GM12864 (cell line): ENCODE results near the gene SLC19A1.

ENCODE experiments used
- DNase-seq: peaks from one replicate; pipeline ENCODE4 v3.0.0-alpha.2; 2011; ENCODE audit warnings: low read depth
- H3K4me3 ChIP-seq: 2 replicates; pipeline ENCODE4 v1.5.1; 2011; ENCODE audit warnings: mild to moderate bottlenecking, low read depth, low read length, control low read depth
- TF ChIP-seq, protein P1 (sequence below): IDR thresholded peaks from 2 replicates; pipeline ENCODE4 v1.5.1; 2011; ENCODE audit warnings: low read depth, mild to moderate bottlenecking, moderate library complexity, low read length, control low read depth, inconsistent platforms; ENCODE audit errors: missing control alignments

SLC19A1 gene

GRCh38 chr21:45546636-45547544, 4.7 kb upstream of the SLC19A1 start:
- no peak overlapping the region for H3K4me3 ChIP-seq
- TF ChIP-seq, protein P1, sequence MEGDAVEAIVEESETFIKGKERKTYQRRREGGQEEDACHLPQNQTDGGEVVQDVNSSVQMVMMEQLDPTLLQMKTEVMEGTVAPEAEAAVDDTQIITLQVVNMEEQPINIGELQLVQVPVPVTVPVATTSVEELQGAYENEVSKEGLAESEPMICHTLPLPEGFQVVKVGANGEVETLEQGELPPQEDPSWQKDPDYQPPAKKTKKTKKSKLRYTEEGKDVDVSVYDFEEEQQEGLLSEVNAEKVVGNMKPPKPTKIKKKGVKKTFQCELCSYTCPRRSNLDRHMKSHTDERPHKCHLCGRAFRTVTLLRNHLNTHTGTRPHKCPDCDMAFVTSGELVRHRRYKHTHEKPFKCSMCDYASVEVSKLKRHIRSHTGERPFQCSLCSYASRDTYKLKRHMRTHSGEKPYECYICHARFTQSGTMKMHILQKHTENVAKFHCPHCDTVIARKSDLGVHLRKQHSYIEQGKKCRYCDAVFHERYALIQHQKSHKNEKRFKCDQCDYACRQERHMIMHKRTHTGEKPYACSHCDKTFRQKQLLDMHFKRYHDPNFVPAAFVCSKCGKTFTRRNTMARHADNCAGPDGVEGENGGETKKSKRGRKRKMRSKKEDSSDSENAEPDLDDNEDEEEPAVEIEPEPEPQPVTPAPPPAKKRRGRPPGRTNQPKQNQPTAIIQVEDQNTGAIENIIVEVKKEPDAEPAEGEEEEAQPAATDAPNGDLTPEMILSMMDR, result no peak
- DNase-seq, result no peak

- no peak for DNase-seq
- no peak overlapping the region for H3K4me3 ChIP-seq
- TF ChIP-seq, protein P1, result no peak
These were observed 3.7 kb upstream of the SLC19A1 start for GRCh38 chr21:45545691-45546531.

DNA sequence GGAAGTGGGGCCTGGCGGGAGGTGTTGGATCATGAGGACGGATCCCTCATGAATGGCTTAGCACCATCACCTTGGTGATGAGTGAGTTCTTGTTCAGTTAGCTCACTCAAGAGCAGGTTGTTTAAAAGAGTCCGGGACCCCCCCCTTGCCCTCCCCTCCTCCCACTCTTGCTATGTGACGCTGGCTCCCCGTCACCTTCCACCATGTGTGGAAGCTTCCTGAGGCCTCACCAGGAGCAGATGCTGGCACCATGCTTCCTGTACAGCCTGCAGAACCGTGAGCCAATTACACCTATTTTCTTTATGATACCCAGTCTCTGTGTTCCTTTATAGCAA, 3.0 kb upstream of the SLC19A1 start:
- no peak for DNase-seq
- TF ChIP-seq, protein P1, result no peak
- no peak overlapping the region for H3K4me3 ChIP-seq

DNA sequence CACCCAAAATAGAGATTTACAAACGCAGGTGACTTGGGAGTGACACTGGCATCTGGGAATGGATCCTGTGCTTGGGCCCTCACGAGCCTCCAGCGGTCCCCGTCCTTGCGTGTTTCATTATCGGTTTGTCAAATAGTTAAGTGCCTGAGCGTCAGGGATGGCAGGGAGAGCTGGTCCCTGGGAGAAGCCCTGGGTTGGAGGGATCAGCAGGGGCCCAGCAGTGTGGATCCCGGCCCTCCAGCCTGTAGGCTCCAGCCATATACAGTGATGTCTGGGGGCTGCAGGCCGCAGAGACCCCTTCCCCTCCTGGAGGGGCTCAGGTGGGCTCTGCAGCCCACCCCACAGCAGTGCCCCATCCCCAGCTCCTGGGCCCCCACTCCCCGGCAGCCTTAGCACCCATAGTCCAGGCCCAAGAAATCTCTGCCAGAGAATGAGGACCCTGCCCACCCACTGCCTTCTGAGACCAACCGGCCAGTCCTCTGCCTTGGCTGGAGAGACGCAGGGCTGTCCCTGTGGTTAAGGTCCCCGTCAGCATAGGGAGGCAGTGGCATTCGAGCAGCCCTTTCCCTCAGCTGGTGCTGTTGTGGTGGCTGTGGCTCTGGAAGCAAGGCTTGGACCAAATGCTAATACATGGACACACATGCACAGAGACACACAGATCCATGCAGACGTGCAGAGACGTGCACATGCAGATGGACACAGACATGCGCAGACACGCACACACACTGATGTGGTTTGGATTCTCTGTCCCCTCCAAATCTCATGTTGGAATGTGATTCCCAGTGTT, 2.4 kb upstream of the SLC19A1 start:
- no peak overlapping the region for H3K4me3 ChIP-seq
- no peak for DNase-seq
- TF ChIP-seq, protein P1, result no peak

DNA sequence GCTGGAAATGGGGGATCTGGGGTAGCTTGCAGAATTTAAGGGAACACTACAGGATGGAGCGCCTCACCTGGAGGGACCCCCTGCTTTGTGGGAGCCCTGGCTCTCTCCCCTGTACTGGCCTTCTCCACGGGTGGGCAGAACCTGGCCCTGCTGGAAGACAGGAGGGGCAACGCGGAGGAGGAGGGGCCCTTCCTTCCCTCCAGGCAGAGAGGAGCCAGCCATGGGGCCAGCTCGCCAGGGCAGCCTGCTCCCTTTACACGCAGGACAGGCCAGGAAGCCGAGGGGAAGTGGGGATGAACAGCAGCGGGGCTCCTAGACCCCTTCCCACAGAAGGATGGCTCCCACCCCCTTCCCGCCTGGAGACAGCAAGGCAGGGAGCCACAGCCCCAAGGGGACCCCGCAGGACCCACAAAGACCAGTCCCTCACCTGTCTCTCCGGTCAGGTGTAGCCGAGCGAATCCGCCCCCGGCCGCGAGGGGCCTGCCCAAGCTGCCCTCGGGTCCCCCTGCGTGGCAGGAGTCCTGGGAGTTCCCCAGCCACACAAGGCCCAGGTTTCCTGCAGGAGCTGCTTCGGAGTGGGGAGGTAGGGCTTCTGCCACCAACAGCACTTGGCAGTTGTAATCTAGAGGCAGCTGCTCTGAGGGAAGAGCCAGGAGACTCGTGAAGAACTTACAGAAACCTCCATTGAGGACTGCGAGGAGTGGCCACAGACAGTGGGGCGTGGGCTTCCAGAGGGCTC, 1.6 kb upstream of the SLC19A1 start:
- no peak for DNase-seq
- TF ChIP-seq, protein P1, result no peak
- H3K4me3 ChIP-seq, result no peak overlapping the region; the same call in 1 of the 2 replicates

DNA sequence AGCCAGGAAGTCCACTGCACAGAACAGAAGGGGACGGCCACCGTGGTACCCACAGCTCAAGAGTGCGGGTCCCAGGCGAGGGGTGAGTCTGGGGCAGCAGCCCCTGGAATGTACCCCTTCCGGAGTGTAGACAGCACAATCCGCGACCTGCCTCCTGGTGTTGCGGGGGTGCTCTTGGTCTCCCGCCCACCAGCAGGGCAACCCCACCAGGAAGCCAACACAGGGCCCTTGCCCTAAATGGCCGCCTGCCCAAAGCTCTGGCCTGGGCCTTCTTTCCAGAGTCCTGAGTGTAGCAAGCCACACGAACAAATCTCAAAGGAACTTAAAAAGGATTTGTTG, 1.1 kb upstream of the SLC19A1 start:
- peak overlapping the region; percentile 69; the same call in 1 of the 2 replicates for H3K4me3 ChIP-seq

More for the DNA sequence above, 1.1 kb upstream of the SLC19A1 start:
- no peak for DNase-seq
- TF ChIP-seq, protein P1, result no peak
